ENCODE measurements around the gene ASCL5.

Gene ASCL5

DNA sequence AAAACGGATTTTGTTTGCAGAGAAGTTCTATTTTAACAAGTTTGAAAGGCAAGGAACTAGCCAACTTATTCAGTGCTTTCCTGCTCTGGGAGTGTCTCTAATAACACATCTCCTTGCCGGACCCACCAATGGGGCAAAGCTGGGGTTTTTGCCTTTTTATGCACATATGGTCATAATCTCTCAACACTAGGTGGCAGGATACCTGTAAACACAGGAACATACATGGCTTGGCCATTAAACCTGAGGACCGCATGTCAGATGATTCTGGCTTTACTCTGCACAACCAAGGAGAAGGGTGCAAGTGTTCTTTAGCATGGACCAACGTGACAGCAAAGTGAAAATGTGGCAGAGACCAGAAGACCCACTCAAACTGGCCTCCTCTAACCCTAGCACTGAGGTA, 22.4 kb upstream of the ASCL5 start:
- peak; percentile 19 for DNase-seq (ENCODE audit: low read depth)
- TF ChIP-seq, protein P1, sequence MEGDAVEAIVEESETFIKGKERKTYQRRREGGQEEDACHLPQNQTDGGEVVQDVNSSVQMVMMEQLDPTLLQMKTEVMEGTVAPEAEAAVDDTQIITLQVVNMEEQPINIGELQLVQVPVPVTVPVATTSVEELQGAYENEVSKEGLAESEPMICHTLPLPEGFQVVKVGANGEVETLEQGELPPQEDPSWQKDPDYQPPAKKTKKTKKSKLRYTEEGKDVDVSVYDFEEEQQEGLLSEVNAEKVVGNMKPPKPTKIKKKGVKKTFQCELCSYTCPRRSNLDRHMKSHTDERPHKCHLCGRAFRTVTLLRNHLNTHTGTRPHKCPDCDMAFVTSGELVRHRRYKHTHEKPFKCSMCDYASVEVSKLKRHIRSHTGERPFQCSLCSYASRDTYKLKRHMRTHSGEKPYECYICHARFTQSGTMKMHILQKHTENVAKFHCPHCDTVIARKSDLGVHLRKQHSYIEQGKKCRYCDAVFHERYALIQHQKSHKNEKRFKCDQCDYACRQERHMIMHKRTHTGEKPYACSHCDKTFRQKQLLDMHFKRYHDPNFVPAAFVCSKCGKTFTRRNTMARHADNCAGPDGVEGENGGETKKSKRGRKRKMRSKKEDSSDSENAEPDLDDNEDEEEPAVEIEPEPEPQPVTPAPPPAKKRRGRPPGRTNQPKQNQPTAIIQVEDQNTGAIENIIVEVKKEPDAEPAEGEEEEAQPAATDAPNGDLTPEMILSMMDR (conservative IDR thresholded peaks at IDR 0.05; ENCODE audit: low read length), result peak; percentile 39
- H3K4me3 ChIP-seq (ENCODE audit: low read length), result no peak overlapping the region

DNA sequence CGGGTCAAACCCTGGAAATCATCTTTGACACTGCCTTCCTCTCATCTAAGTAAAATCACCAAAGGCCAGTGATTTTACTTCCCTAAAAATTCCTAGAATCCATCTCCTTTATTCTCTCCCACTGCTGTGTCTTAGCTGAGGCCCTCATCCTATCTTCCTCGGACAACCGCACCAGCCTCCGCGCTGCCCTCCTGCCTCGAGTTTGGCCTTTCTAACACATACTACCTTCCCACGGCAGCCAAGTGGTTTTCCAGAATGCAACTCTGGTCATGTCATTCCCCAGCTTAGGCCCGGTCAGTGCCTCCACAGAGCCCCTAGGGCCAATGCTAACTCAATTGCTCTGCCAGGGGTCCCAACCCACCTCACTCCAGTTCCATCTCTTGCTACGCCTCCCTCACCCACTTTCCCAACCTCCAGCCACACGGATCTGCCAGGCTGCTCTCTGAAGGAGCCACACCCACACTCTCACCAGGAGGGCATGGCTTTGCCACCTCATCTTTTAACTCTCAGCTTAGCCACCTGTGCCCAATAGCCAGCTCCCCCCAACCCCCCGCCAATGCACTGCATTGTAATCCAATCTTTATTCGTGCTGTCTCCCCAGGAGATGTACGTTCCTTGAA, 20.5 kb upstream of the ASCL5 start:
- H3K4me3 ChIP-seq (ENCODE audit: low read length), result no peak overlapping the region
- no peak for DNase-seq (ENCODE audit: low read depth)
- TF ChIP-seq, protein P1 (conservative IDR thresholded peaks at IDR 0.05; ENCODE audit: low read length), result no peak

DNA sequence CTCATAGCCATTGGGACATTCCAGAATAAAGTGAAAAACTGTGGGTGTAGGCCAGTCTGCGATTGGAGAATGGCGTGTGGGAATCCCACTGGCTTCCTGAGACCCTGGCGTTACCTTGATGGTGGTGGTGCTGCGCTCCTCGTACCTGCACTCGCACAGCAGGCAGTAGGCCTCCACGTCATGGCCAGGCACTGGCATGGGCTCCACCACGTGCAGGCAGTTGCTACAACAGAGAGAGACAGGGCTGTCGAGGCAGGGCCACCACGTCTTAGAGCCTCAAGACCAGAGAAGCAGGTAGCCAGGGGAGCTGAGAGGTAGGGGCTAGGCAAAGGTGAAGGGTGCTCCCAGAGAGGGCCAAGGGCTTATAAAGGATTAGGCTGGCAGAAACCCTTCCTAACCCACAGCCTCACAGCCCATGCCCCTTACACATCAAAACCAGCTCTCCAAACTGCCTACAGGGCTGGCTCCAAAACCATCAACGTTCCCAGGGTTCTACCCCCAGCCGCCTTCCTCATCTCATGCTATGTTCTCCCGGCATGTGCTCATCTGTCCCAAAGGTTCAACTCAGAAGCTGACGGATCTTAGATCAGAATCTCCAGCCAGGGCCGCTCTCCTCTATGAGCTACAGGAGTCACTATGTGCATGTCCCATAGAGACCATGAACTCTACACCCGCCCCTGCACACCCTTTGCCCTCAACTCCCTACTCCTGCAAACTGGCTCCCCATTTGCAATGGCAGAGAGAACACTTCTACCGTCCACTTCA, 19.8 kb upstream of the ASCL5 start:
- TF ChIP-seq, protein P1 (conservative IDR thresholded peaks at IDR 0.05; ENCODE audit: low read length), result no peak
- no peak overlapping the region for H3K4me3 ChIP-seq (ENCODE audit: low read length)
- DNase-seq (ENCODE audit: low read depth), result no peak

GRCh38 chr1:201145816-201146215, 18.8 kb upstream of the ASCL5 start:
- H3K4me3 ChIP-seq (ENCODE audit: low read length), result no peak overlapping the region
- TF ChIP-seq, protein P1 (conservative IDR thresholded peaks at IDR 0.05; ENCODE audit: low read length), result no peak
- no peak for DNase-seq (ENCODE audit: low read depth)

DNA sequence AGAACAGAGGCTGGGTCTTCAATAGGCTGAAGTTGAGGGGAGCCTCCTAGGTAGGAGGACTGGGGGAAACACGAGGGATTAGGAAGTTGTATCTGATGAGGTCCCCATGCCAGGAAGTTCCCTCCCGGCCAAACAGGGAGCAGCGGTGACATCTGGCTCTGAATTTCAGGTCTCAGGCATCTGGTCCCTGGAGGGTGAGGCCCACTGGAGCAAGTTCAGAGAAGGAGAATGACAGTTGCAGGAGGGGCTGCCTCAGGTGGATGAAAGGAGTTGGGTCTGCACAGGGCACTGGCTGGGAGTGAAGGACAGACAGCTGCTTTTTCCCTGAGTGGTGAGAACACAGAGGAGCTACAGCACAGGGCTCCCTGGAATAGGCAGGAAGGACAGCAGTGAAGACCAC, 18.1 kb upstream of the ASCL5 start:
- TF ChIP-seq, protein P1 (conservative IDR thresholded peaks at IDR 0.05; ENCODE audit: low read length), result no peak
- DNase-seq (ENCODE audit: low read depth), result no peak

GRCh38 chr1:201144701-201145100, 17.7 kb upstream of the ASCL5 start:
- TF ChIP-seq, protein P1 (conservative IDR thresholded peaks at IDR 0.05; ENCODE audit: low read length), result no peak
- DNase-seq (ENCODE audit: low read depth), result no peak
- H3K4me3 ChIP-seq (ENCODE audit: low read length), result no peak overlapping the region

More for the DNA sequence above, 18.1 kb upstream of the ASCL5 start:
- no peak overlapping the region for H3K4me3 ChIP-seq (ENCODE audit: low read length)

All from AG10803 (cell line).